H1 (cell line): Measurements from ENCODE around the gene NXNL2. TPM values are rescaled to one million over a fixed set of nuclear protein-coding genes. Genes with fewer than 3 reads are reported as not detected.

Experiments used
- CTCF ChIA-PET: fragments of 300-600 bp; sonication (Branson Sonifier 250); formaldehyde crosslinking; loops from one replicate; lab custom pipeline; 2021; ENCODE audit not compliant: partially characterized antibody; lab: Charles Lee
- POLR2A ChIA-PET: fragments of 300-600 bp; sonication (Branson Sonifier 250); formaldehyde crosslinking; loops from one replicate; lab custom pipeline; 2021; ENCODE audit warnings: inconsistent platforms; ENCODE audit not compliant: partially characterized antibody; lab: Charles Lee
- DNase-seq, 2 experiments: peaks; one replicate each; pipeline versions ENCODE4 v3.0.0 to v3.0.0-alpha.2; 2010 to 2022; ENCODE audit warnings: low spot score in 2 of 2, low read depth in 1 of 2, mixed read lengths in 1 of 2
- FAIRE-seq: peaks from 2 replicates; lab custom pipeline; 2011; peaks lifted over from hg19 to GRCh38; lab: Jason Lieb, UNC
- H2AFZ ChIP-seq: 2 replicates; pipeline ENCODE4 v1.8.1; 2012; ENCODE audit warnings: low read length, inconsistent platforms
- H2AK5ac ChIP-seq: 2 replicates; pipeline ENCODE4 v1.6.1; 2013; ENCODE audit warnings: low read depth, low read length
- H2BK120ac ChIP-seq: replicated peaks from 2 replicates; pipeline ENCODE3; 2013; ENCODE audit warnings: low read depth, low read length, inconsistent platforms
- H2BK12ac ChIP-seq: 2 replicates; pipeline ENCODE4 v1.6.1; 2013; ENCODE audit warnings: low read depth, low read length
- H2BK15ac ChIP-seq: 2 replicates; pipeline ENCODE4 v1.6.1; 2013; ENCODE audit warnings: low read length
- H2BK20ac ChIP-seq: 2 replicates; pipeline ENCODE4 v1.6.1; 2013; ENCODE audit warnings: low read length
- H2BK5ac ChIP-seq: 2 replicates; pipeline ENCODE4 v1.6.1; 2013; ENCODE audit warnings: low read depth, low read length
- H3K14ac ChIP-seq: 2 replicates; pipeline ENCODE4 v1.6.1; 2013; ENCODE audit warnings: inconsistent platforms; ENCODE audit not compliant: insufficient read length
- H3K18ac ChIP-seq: 2 replicates; pipeline ENCODE4 v1.6.1; 2013; ENCODE audit warnings: low read length; ENCODE audit errors: extremely low read depth
- H3K23ac ChIP-seq: 2 replicates; pipeline ENCODE4 v1.6.1; 2013; ENCODE audit warnings: inconsistent platforms; ENCODE audit not compliant: insufficient read length
- H3K23me2 ChIP-seq: 2 replicates; pipeline ENCODE4 v1.6.1; 2013; ENCODE audit warnings: low read depth, low read length
- H3K27ac ChIP-seq: 2 replicates; pipeline ENCODE4 v1.6.1; 2011; ENCODE audit warnings: low read depth, low read length, inconsistent platforms
- H3K27me3 ChIP-seq, 4 experiments: replicated peaks in 1 of 4; 1 replicate in 1 of 4; 2 replicates in 3 of 4; pipeline versions ENCODE4 v1.6.1 to v1.8.1; 2011 to 2013; ENCODE audit warnings: low read length in 3 of 4, mild to moderate bottlenecking in 3 of 4, inconsistent platforms in 2 of 4, mixed read lengths in 2 of 4, moderate library complexity in 1 of 4; ENCODE audit not compliant: control insufficient read depth in 3 of 4, insufficient read depth in 3 of 4; ENCODE audit errors: extremely low read depth in 1 of 4
- H3K36me3 ChIP-seq, 4 experiments: 2 replicates each; pipeline versions ENCODE4 v1.6.1 to v1.8.1; 2011 to 2013; ENCODE audit warnings: mild to moderate bottlenecking in 4 of 4, low read length in 3 of 4, moderate library complexity in 2 of 4, control low read depth in 1 of 4, inconsistent platforms in 1 of 4; ENCODE audit not compliant: insufficient read depth in 4 of 4, control insufficient read depth in 2 of 4
- H3K4ac ChIP-seq: replicated peaks from 2 replicates; pipeline ENCODE3; 2013; ENCODE audit warnings: low read length, low read depth, mixed read lengths, inconsistent platforms; ENCODE audit not compliant: insufficient read length
- H3K4me1 ChIP-seq, 4 experiments: replicated peaks in 1 of 4; 1 replicate in 1 of 4; 2 replicates in 3 of 4; pipeline versions ENCODE4 v1.6.1 to v1.8.1; 2011 to 2013; ENCODE audit warnings: low read length in 3 of 4, inconsistent platforms in 2 of 4, mixed read lengths in 1 of 4; ENCODE audit not compliant: insufficient read depth in 4 of 4, control insufficient read depth in 3 of 4
- H3K4me2 ChIP-seq, 2 experiments: 2 replicates each; pipeline versions ENCODE4 v1.6.1 to v1.8.1; 2011 to 2013; ENCODE audit warnings: low read depth in 2 of 2, low read length in 2 of 2, control low read depth in 1 of 2, inconsistent platforms in 1 of 2, mild to moderate bottlenecking in 1 of 2; ENCODE audit not compliant: insufficient read depth in 1 of 2
- H3K4me3 ChIP-seq, 4 experiments: fragments of 200-600, 300-600 bp in 1 of 4; sonication (generic), shearing (Covaris generic), sonication (Bioruptor Twin) in 1 of 4; 2 replicates each; pipeline versions ENCODE4 v1.5.1 to v1.8.1; 2011 to 2016; ENCODE audit warnings: low read length in 4 of 4, low read depth in 3 of 4, control low read depth in 2 of 4, inconsistent platforms in 2 of 4, mild to moderate bottlenecking in 2 of 4, mixed read lengths in 1 of 4, moderate library complexity in 1 of 4; ENCODE audit not compliant: insufficient read depth in 2 of 4; ENCODE audit errors: extremely low read depth in 1 of 4
- H3K56ac ChIP-seq: replicated peaks from 2 replicates; pipeline ENCODE3; 2013; ENCODE audit warnings: low read depth, mild to moderate bottlenecking, mixed read lengths, low read length, inconsistent platforms; ENCODE audit not compliant: insufficient read length
- H3K79me1 ChIP-seq: 2 replicates; pipeline ENCODE4 v1.6.1; 2013; ENCODE audit warnings: low read depth, low read length, control low read depth
- H3K79me2 ChIP-seq, 2 experiments: 2 replicates each; pipeline versions ENCODE4 v1.6.1 to v1.8.1; 2012 to 2013; ENCODE audit warnings: low read length in 2 of 2, mild to moderate bottlenecking in 2 of 2, inconsistent platforms in 1 of 2; ENCODE audit not compliant: insufficient read depth in 2 of 2, control insufficient read depth in 1 of 2
- H3K9ac ChIP-seq, 4 experiments: replicated peaks in 1 of 4; 1 replicate in 1 of 4; 2 replicates in 3 of 4; pipeline versions ENCODE4 v1.6.1 to v1.8.1; 2011 to 2013; ENCODE audit warnings: low read depth in 3 of 4, low read length in 3 of 4, control low read depth in 2 of 4, mild to moderate bottlenecking in 2 of 4, moderate library complexity in 2 of 4, inconsistent platforms in 1 of 4; ENCODE audit errors: extremely low read depth in 1 of 4
- H3K9me3 ChIP-seq, 2 experiments: 2 replicates each; pipeline versions ENCODE4 v1.6.1 to v1.8.1; 2012 to 2013; ENCODE audit warnings: mild to moderate bottlenecking in 2 of 2, moderate library complexity in 2 of 2, control low read depth in 1 of 2, inconsistent platforms in 1 of 2, low read depth in 1 of 2, low read length in 1 of 2, mixed read lengths in 1 of 2; ENCODE audit not compliant: insufficient read depth in 2 of 2
- H4K20me1 ChIP-seq, 2 experiments: replicated peaks in 1 of 2; 2 replicates each; pipeline versions ENCODE3 to v1.8.1; 2011 to 2013; ENCODE audit warnings: inconsistent platforms in 2 of 2, low read length in 2 of 2, mild to moderate bottlenecking in 1 of 2; ENCODE audit not compliant: insufficient read depth in 2 of 2, control insufficient read depth in 1 of 2
- H4K5ac ChIP-seq: 2 replicates; pipeline ENCODE4 v1.6.1; 2013; ENCODE audit warnings: low read length, low read depth, mixed read lengths, inconsistent platforms; ENCODE audit not compliant: insufficient read length
- H4K8ac ChIP-seq: 2 replicates; pipeline ENCODE4 v1.8.0; 2013; ENCODE audit warnings: mild to moderate bottlenecking, moderate library complexity, low read length, inconsistent platforms; ENCODE audit not compliant: insufficient read depth; ENCODE audit errors: extremely low read depth
- H4K91ac ChIP-seq: replicated peaks from 2 replicates; pipeline ENCODE3; 2013; ENCODE audit warnings: low read length, mixed read lengths, inconsistent platforms; ENCODE audit not compliant: insufficient read length
- EP300 ChIP-seq, 2 experiments: IDR thresholded peaks; 1 replicate in 1 of 2; 2 replicates in 1 of 2; pipeline ENCODE4 v1.6.1; 2011 to 2012; ENCODE audit warnings: low read depth in 2 of 2, low read length in 2 of 2, mild to moderate bottlenecking in 2 of 2, borderline replicate concordance in 1 of 2, inconsistent platforms in 1 of 2, moderate library complexity in 1 of 2
- FOSL1 ChIP-seq: IDR thresholded peaks from 2 replicates; pipeline ENCODE4 v1.6.1; 2011; ENCODE audit warnings: mild to moderate bottlenecking, low read depth, low read length, moderate library complexity; ENCODE audit not compliant: insufficient read depth
- GTF2F1 ChIP-seq: IDR thresholded peaks from 2 replicates; pipeline ENCODE4 v1.6.1; 2012; ENCODE audit warnings: low read depth, low read length, improper control_type of control experiment, borderline replicate concordance
- POLR2A ChIP-seq, 2 experiments: IDR thresholded peaks; 1 replicate in 1 of 2; 2 replicates in 1 of 2; pipeline ENCODE4 v1.6.1; 2011; ENCODE audit warnings: low read depth in 2 of 2, low read length in 2 of 2, mild to moderate bottlenecking in 2 of 2; ENCODE audit errors: control extremely low read depth in 1 of 2
- SAP30 ChIP-seq: fragments of 300-600 bp; sonication (generic); IDR thresholded peaks from 2 replicates; pipeline ENCODE4 v1.7.1; 2012; ENCODE audit warnings: low read length, moderate library complexity, mild to moderate bottlenecking, inconsistent platforms; ENCODE audit not compliant: insufficient read depth, insufficient replicate concordance
- SIN3A ChIP-seq, 2 experiments: IDR thresholded peaks in 1 of 2; conservative IDR thresholded peaks in 1 of 2; 2 replicates each; pipeline ENCODE4 v1.6.1; 2011 to 2012; ENCODE audit warnings: low read length in 2 of 2, improper control_type of control experiment in 1 of 2, low read depth in 1 of 2, mild to moderate bottlenecking in 1 of 2
- SIRT6 ChIP-seq: IDR thresholded peaks from one replicate; pipeline ENCODE4 v1.7.1; 2012; ENCODE audit warnings: low read length, inconsistent platforms
- TCF12 ChIP-seq: IDR thresholded peaks from 2 replicates; pipeline ENCODE4 v1.6.1; 2011; ENCODE audit warnings: low read depth, mild to moderate bottlenecking, low read length
- WGBS, 2 experiments: shearing (Covaris generic) in 1 of 2; methylation state at CpG; one replicate each; pipeline versions ENCODE4 v1.1.6 to v1.1.7; 2013 to 2015; ENCODE audit warnings: low lambda C conversion rate in 2 of 2, mixed read lengths in 2 of 2, inconsistent platforms in 1 of 2, low coverage in 1 of 2, missing lambda C conversion rate in 1 of 2; ENCODE audit not compliant: insufficient replicate concordance in 2 of 2, insufficient coverage in 1 of 2, insufficient read length in 1 of 2; ENCODE audit errors: extremely low coverage in 1 of 2, missing lambda C conversion rate in 1 of 2; 5-methylcytosine and 5-hydroxymethylcytosine counted together
- polyA plus RNA-seq, 7 experiments: library from polyadenylated mRNA; depleted of rRNA in 3 of 7; stranded (reverse) in 5 of 7; unstranded in 2 of 7; fragments of >200 nt in 5 of 7; fragments of 200-250 nt in 2 of 7; gene quantifications; 1 replicate in 5 of 7; 2 replicates in 1 of 7; 4 replicates in 1 of 7; pipeline versions ENCODE4 v1.2.1 to v1.2.3, GENCODE V29; 2011 to 2013; ENCODE audit warnings: missing spikeins in 2 of 7, mixed read lengths in 2 of 7
- total RNA-seq: library from RNA; stranded (reverse); fragmentation: NEBNext Ultra II Directional; extraction: Animal tissue kit (Norgen Biotek cat#: 25700); gene quantifications from 2 replicates; pipeline ENCODE4 v1.2.1, GENCODE V29; 2021
- TF ChIP-seq, protein P1 (sequence below): IDR thresholded peaks from 2 replicates; pipeline ENCODE4 v1.6.1; 2012; ENCODE audit warnings: low read length, inconsistent platforms
- TF ChIP-seq, protein P2 (sequence below): IDR thresholded peaks from 2 replicates; pipeline ENCODE4 v1.6.1; 2011; ENCODE audit warnings: low read length, improper control_type of control experiment

Gene NXNL2
- total and polyA plus RNA-seq, 2 of the 8 experiments (the other 6 are each of a cell fraction or from before 2014, with no cell fraction given), result 1.9 to 2.6 TPM

DNA sequence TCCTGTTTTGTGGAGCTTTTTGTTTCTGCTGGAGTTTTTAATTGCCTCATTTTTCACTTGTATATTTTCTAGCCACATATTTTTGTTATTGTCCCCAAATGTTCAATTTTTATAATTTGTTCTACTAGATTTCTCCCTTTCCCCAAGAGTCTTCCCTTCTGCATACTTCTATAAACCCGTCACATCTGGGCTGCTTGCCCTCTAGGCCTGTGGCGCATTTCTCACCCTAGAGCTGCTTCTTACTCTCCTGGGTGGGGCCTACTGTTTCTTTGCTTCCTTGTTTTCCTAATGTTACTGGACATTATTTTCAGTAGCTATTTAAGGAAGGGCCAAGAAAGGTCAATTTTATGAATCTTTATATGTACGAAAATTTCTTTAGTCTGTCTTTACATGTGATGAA is 51.5 kb downstream of the NXNL2 start:
- Histone ChIP-seq H3K36me3 (no peaks in the 10 kb centered on the region), H4K20me1 (no peaks in the 10 kb centered on the region), H2BK20ac (no peak overlapping the region), H2AFZ (no peak overlapping the region), H3K27me3 (no peaks in the 10 kb centered on the region; a peak in 1 of 7 replicates), H3K23me2 (no peaks in the 10 kb centered on the region), H3K4ac (no peak overlapping the region), H3K18ac (no peak overlapping the region), H3K56ac (no peak overlapping the region), H3K4me1 (0 out of 7 replicates have a peak, but pooled peaks cover 0 to 2% (median 0%) of the 10 kb centered on the region in 4 experiments), H2BK120ac (no peak overlapping the region), H4K91ac (no peak overlapping the region), H3K9ac (no peak overlapping the region), H3K23ac (no peak overlapping the region), H2BK5ac (no peak overlapping the region), H3K14ac (no peak overlapping the region), H2BK12ac (no peak overlapping the region), H2AK5ac (no peak overlapping the region), H3K79me2 (no peaks in the 10 kb centered on the region), H4K8ac (no peak overlapping the region), H3K27ac (no peak overlapping the region), H2BK15ac (no peak overlapping the region), H3K79me1 (no peaks in the 10 kb centered on the region), H3K4me2 (no peak overlapping the region), H3K9me3 (no peaks in the 10 kb centered on the region), H3K4me3 (no peak overlapping the region), H4K5ac (no peak overlapping the region)
- DNase-seq (no peak), FAIRE-seq (no peak)
- TF ChIP-seq, protein P1, sequence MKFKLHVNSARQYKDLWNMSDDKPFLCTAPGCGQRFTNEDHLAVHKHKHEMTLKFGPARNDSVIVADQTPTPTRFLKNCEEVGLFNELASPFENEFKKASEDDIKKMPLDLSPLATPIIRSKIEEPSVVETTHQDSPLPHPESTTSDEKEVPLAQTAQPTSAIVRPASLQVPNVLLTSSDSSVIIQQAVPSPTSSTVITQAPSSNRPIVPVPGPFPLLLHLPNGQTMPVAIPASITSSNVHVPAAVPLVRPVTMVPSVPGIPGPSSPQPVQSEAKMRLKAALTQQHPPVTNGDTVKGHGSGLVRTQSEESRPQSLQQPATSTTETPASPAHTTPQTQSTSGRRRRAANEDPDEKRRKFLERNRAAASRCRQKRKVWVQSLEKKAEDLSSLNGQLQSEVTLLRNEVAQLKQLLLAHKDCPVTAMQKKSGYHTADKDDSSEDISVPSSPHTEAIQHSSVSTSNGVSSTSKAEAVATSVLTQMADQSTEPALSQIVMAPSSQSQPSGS, result no peak
- TF ChIP-seq POLR2A (IDR thresholded peaks at IDR 0.05; ENCODE audit: control extremely low read depth in 1 of 2, low read depth in 2 of 2, low read length in 2 of 2) (no peak), FOSL1 (no peak), TCF12 (no peak), GTF2F1 (no peak), SIRT6 (no peak), EP300 (IDR thresholded peaks at IDR 0.05; ENCODE audit: borderline replicate concordance in 1 of 2, low read depth in 2 of 2, low read length in 2 of 2) (no peak), SIN3A (conservative IDR thresholded peaks at IDR 0.05 in 1 of 2, IDR thresholded peaks at IDR 0.05 in 1 of 2; ENCODE audit: low read depth in 1 of 2, low read length in 2 of 2) (no peak), SAP30 (no peak)
- TF ChIP-seq, protein P2, sequence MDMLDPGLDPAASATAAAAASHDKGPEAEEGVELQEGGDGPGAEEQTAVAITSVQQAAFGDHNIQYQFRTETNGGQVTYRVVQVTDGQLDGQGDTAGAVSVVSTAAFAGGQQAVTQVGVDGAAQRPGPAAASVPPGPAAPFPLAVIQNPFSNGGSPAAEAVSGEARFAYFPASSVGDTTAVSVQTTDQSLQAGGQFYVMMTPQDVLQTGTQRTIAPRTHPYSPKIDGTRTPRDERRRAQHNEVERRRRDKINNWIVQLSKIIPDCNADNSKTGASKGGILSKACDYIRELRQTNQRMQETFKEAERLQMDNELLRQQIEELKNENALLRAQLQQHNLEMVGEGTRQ, result no peak
- CTCF ChIA-PET, result interaction anchor here (0.5 kb wide), 1 partner anchor 70 kb away, joined by 3 read pairs; no protein-coding TSS in a partner anchor
- POLR2A ChIA-PET, result no interaction called here
- WGBS, 2 experiments, result 90% methylated on average over 3 of the region's 3 CpGs; no CpG with 5 or more reads in 1 of the 2 experiments
